Measurements from ENCODE around the gene MAP7. TPM values are rescaled to one million over a fixed set of nuclear protein-coding genes. Genes with fewer than 3 reads are reported as not detected.
"Not testable (repeated sequence)": the region's sequence is repeated elsewhere in the genome, so short reads cannot be mapped to it uniquely, and the experiment has no call there.

MAP7 gene
- total RNA-seq, 1 donor from 2014 or later: 101 TPM

- DNase-seq (ENCODE audit: low spot score, unreplicated experiment): no peak
- H3K9me3 Mint-ChIP-seq (ENCODE audit: low read depth): peaks cover 9% of the 10 kb centered on the region
- H3K27me3 Mint-ChIP-seq: no peaks in the 10 kb centered on the region
- H3K27ac Mint-ChIP-seq: peak overlapping the region; percentile 82
- H3K36me3 Mint-ChIP-seq (ENCODE audit: insufficient read depth): peaks cover 20% of the 10 kb centered on the region
- no peak overlapping the region for H3K4me3 Mint-ChIP-seq (ENCODE audit: low read depth)
- no peak for TF ChIP-seq CTCF (IDR thresholded peaks at IDR 0.05; ENCODE audit: unreplicated experiment)
- peaks cover 30% of the 10 kb centered on the region for H3K4me1 Mint-ChIP-seq (ENCODE audit: low read depth)
These were observed 144.7 kb downstream of the MAP7 start for GRCh38 chr6:136405420-136406029.

- Mint-ChIP-seq H3K9me3 (ENCODE audit: low read depth) (peaks cover 9% of the 10 kb centered on the region), H3K4me3 (ENCODE audit: low read depth) (no peak overlapping the region), H3K27me3 (no peaks in the 10 kb centered on the region), H3K27ac (peak overlapping the region; percentile 82), H3K4me1 (ENCODE audit: low read depth) (peaks cover 30% of the 10 kb centered on the region), H3K36me3 (ENCODE audit: insufficient read depth) (peaks cover 17% of the 10 kb centered on the region)
- no peak for TF ChIP-seq CTCF (IDR thresholded peaks at IDR 0.05; ENCODE audit: unreplicated experiment)
- DNase-seq (ENCODE audit: low spot score, unreplicated experiment): no peak
These were observed 145.4 kb downstream of the MAP7 start for GRCh38 chr6:136404627-136405419.

- peak overlapping the region; percentile 51 for H3K27ac Mint-ChIP-seq
- H3K27me3 Mint-ChIP-seq: no peaks in the 10 kb centered on the region
- no peak overlapping the region for H3K4me3 Mint-ChIP-seq (ENCODE audit: low read depth)
- no peak for DNase-seq (ENCODE audit: low spot score, unreplicated experiment)
- H3K36me3 Mint-ChIP-seq (ENCODE audit: insufficient read depth): peaks cover 20% of the 10 kb centered on the region
- H3K4me1 Mint-ChIP-seq (ENCODE audit: low read depth): peaks cover 30% of the 10 kb centered on the region
- no peak for TF ChIP-seq CTCF (IDR thresholded peaks at IDR 0.05; ENCODE audit: unreplicated experiment)
- peaks cover 9% of the 10 kb centered on the region for H3K9me3 Mint-ChIP-seq (ENCODE audit: low read depth)
These were observed 146.2 kb downstream of the MAP7 start for GRCh38 chr6:136404007-136404406.

- DNase-seq (ENCODE audit: low spot score, unreplicated experiment): no peak
- no peak overlapping the region for H3K4me3 Mint-ChIP-seq (ENCODE audit: low read depth)
- H3K27me3 Mint-ChIP-seq: no peaks in the 10 kb centered on the region
- peak overlapping the region; percentile 51 for H3K27ac Mint-ChIP-seq
- peaks cover 30% of the 10 kb centered on the region for H3K4me1 Mint-ChIP-seq (ENCODE audit: low read depth)
- H3K36me3 Mint-ChIP-seq (ENCODE audit: insufficient read depth): peaks cover 25% of the 10 kb centered on the region
- H3K9me3 Mint-ChIP-seq (ENCODE audit: low read depth): peaks cover 9% of the 10 kb centered on the region
- TF ChIP-seq CTCF (IDR thresholded peaks at IDR 0.05; ENCODE audit: unreplicated experiment): no peak
These were observed 146.9 kb downstream of the MAP7 start for GRCh38 chr6:136403110-136403980.

GRCh38 chr6:136401749-136402148 is 148.5 kb downstream of the MAP7 start:
- Mint-ChIP-seq H3K27ac (peak overlapping the region; percentile 69), H3K9me3 (ENCODE audit: low read depth) (peaks cover 9% of the 10 kb centered on the region), H3K4me3 (ENCODE audit: low read depth) (no peak overlapping the region), H3K27me3 (no peaks in the 10 kb centered on the region), H3K36me3 (ENCODE audit: insufficient read depth) (peaks cover 31% of the 10 kb centered on the region), H3K4me1 (ENCODE audit: low read depth) (peaks cover 21% of the 10 kb centered on the region)
- no peak for DNase-seq (ENCODE audit: low spot score, unreplicated experiment)
- no peak for TF ChIP-seq CTCF (IDR thresholded peaks at IDR 0.05; ENCODE audit: unreplicated experiment)

- not testable (repeated sequence) for H3K4me3 Mint-ChIP-seq (ENCODE audit: low read depth); DNase-seq (ENCODE audit: low spot score, unreplicated experiment); H3K27ac Mint-ChIP-seq; H3K9me3 Mint-ChIP-seq (ENCODE audit: low read depth); H3K27me3 Mint-ChIP-seq
- Mint-ChIP-seq H3K36me3 (ENCODE audit: insufficient read depth) (peaks cover 31% of the 10 kb centered on the region), H3K4me1 (ENCODE audit: low read depth) (peaks cover 20% of the 10 kb centered on the region)
These were observed 149.0 kb downstream of the MAP7 start for GRCh38 chr6:136401236-136401635.
